Endodermal cell (in vitro differentiated cells): ENCODE measurements around the gene HSPD1. TPM values are rescaled to one million over a fixed set of nuclear protein-coding genes. Genes with fewer than 3 reads are reported as not detected.

Source experiments
- DNase-seq: peaks from one replicate; pipeline ENCODE4 v3.0.0-alpha.2; 2017
- H3K27ac ChIP-seq: 2 replicates; pipeline ENCODE4 v1.5.1; 2013; ENCODE audit warnings: mild to moderate bottlenecking, low read depth, low read length, moderate library complexity
- H3K27me3 ChIP-seq: 2 replicates; pipeline ENCODE4 v1.6.1; 2013; ENCODE audit warnings: mild to moderate bottlenecking, low read length, moderate library complexity; ENCODE audit not compliant: insufficient read depth, control insufficient read depth, poor library complexity, severe bottlenecking
- H3K36me3 ChIP-seq: 2 replicates; pipeline ENCODE4 v1.7.0; 2013; ENCODE audit warnings: mild to moderate bottlenecking, low read length, moderate library complexity; ENCODE audit not compliant: control insufficient read depth, insufficient read depth
- H3K4me1 ChIP-seq: one replicate; pipeline ENCODE4 v1.7.0; 2013; ENCODE audit warnings: low read length; ENCODE audit not compliant: control insufficient read depth, insufficient read depth
- H3K4me3 ChIP-seq: 2 replicates; pipeline ENCODE4 v1.5.1; 2013; ENCODE audit warnings: mild to moderate bottlenecking, low read length, moderate library complexity
- H3K9ac ChIP-seq: 2 replicates; pipeline ENCODE4 v1.6.1; 2013; ENCODE audit warnings: mild to moderate bottlenecking, low read length, moderate library complexity; ENCODE audit not compliant: poor library complexity, severe bottlenecking; ENCODE audit errors: extremely low read depth
- H3K9me3 ChIP-seq: 2 replicates; pipeline ENCODE4 v1.6.1; 2013; ENCODE audit warnings: mild to moderate bottlenecking, low read length, moderate library complexity; ENCODE audit not compliant: control insufficient read depth
- H3K27ac Mint-ChIP-seq: 2 replicates; pipeline ENCODE4 v1.8.0; 2020; ENCODE audit warnings: mixed read lengths
- H3K27me3 Mint-ChIP-seq: 2 replicates; pipeline ENCODE4 v1.8.0; 2021; ENCODE audit warnings: mild to moderate bottlenecking, mixed read lengths; ENCODE audit not compliant: insufficient read depth
- H3K36me3 Mint-ChIP-seq: 2 replicates; pipeline ENCODE4 v1.8.0; 2020; ENCODE audit warnings: low read depth, mixed read lengths
- H3K4me1 Mint-ChIP-seq: 2 replicates; pipeline ENCODE4 v1.8.0; 2020; ENCODE audit warnings: mixed read lengths
- H3K4me3 Mint-ChIP-seq: 2 replicates; pipeline ENCODE4 v1.8.0; 2020; ENCODE audit warnings: mild to moderate bottlenecking, moderate library complexity, mixed read lengths
- H3K9me3 Mint-ChIP-seq: 2 replicates; pipeline ENCODE4 v1.8.0; 2020; ENCODE audit warnings: mild to moderate bottlenecking, mixed read lengths
- WGBS, 2 experiments: methylation state at CpG; one replicate each; pipeline versions ENCODE4 v1.1.5 to v1.1.7; 2013; ENCODE audit warnings: missing lambda C conversion rate in 2 of 2, mixed read lengths in 1 of 2; ENCODE audit not compliant: insufficient coverage in 1 of 2, insufficient read length in 1 of 2; 5-methylcytosine and 5-hydroxymethylcytosine counted together
- total RNA-seq, 2 donors: library from RNA; stranded (reverse); fragmentation: NEBNext Ultra II Directional in 1 of 2; extraction: Animal tissue kit (Norgen Biotek cat#: 25700) in 1 of 2; gene quantifications; 2 replicates in 1 of 2; 3 replicates in 1 of 2; pipeline ENCODE4 v1.2.1, GENCODE V29; 2021
- TF ChIP-seq, protein P1 (sequence below): fragments of 200-600 bp; sonication (generic); conservative IDR thresholded peaks from 2 replicates; pipeline ENCODE4 v1.5.0; 2021; ENCODE audit warnings: antibody characterized with exemption, mild to moderate bottlenecking

HSPD1 gene
- total RNA-seq, 2 donors from 2014 or later: 553 to 588 TPM

DNA sequence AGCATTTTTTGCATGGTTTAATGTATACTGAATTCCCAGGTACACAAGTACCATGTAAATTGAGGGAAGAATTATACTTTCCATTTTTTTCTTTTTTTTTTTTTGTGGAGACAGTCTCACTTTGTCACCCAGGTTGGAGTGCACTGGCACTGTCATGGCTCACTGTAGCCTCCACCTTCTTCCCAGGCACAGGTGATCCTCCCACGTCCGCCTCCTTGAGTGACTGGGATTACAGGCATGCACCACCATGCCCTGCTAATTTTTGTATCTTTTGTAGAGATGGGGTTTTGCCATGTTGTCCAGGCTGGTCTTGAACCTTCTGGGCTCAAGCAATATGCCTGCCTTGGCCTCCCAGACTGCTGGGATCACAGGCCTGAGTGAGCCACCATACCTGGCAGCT, 4.4 kb upstream of the HSPD1 start:
- TF ChIP-seq, protein P1, sequence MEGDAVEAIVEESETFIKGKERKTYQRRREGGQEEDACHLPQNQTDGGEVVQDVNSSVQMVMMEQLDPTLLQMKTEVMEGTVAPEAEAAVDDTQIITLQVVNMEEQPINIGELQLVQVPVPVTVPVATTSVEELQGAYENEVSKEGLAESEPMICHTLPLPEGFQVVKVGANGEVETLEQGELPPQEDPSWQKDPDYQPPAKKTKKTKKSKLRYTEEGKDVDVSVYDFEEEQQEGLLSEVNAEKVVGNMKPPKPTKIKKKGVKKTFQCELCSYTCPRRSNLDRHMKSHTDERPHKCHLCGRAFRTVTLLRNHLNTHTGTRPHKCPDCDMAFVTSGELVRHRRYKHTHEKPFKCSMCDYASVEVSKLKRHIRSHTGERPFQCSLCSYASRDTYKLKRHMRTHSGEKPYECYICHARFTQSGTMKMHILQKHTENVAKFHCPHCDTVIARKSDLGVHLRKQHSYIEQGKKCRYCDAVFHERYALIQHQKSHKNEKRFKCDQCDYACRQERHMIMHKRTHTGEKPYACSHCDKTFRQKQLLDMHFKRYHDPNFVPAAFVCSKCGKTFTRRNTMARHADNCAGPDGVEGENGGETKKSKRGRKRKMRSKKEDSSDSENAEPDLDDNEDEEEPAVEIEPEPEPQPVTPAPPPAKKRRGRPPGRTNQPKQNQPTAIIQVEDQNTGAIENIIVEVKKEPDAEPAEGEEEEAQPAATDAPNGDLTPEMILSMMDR: no peak
- WGBS, 2 experiments: 87% methylated on average over 2 of the region's 2 CpGs; no CpG with 5 or more reads in 1 of the 2 experiments

DNA sequence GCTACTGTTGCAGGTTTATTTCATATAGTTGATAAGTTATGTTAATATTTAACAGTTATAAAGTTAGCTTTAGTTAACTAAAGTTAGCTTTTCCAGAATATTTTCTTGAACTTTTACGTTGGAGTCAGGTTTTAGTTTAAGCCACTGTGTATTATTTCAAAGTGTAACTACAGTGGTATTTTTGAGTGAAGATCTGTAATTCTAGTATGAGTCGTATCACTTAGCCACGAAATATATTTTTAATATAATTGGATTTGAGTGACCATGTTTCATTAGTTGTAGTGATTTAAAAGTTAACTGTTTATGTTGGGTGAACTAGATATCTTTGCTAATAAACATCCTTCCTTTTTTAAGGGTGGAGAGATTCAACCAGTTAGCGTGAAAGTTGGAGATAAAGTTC, 3.0 kb upstream of the HSPD1 start:
- H3K4me1 ChIP-seq: peaks cover 10% of the 10 kb centered on the region
- peak overlapping the region; percentile 97 for H3K4me3 Mint-ChIP-seq
- no peak overlapping the region for H3K27ac Mint-ChIP-seq
- TF ChIP-seq, protein P1: no peak
- WGBS, 2 experiments: 92 to 100% methylated on average over 3 to 4 of the region's 4 CpGs
- H3K27me3 Mint-ChIP-seq: no peaks in the 10 kb centered on the region
- no peak overlapping the region for H3K27ac ChIP-seq
- H3K9me3 Mint-ChIP-seq: no peaks in the 10 kb centered on the region
- H3K27me3 ChIP-seq: no peaks in the 10 kb centered on the region
- peaks cover 45% of the 10 kb centered on the region for H3K36me3 Mint-ChIP-seq
- peaks cover 47% of the 10 kb centered on the region for H3K36me3 ChIP-seq
- peak overlapping the region; percentile 88 for H3K4me3 ChIP-seq
- H3K9me3 ChIP-seq: no peaks in the 10 kb centered on the region
- no peak for DNase-seq
- no peak overlapping the region for H3K9ac ChIP-seq
- peaks cover 22% of the 10 kb centered on the region for H3K4me1 Mint-ChIP-seq

More for the DNA sequence above, 4.4 kb upstream of the HSPD1 start:
- no peaks in the 10 kb centered on the region for H3K27me3 ChIP-seq
- no peaks in the 10 kb centered on the region for H3K9me3 ChIP-seq
- H3K27ac ChIP-seq: no peak overlapping the region
- H3K4me1 ChIP-seq: peaks cover 9% of the 10 kb centered on the region
- no peak for DNase-seq
- H3K27me3 Mint-ChIP-seq: no peaks in the 10 kb centered on the region
- H3K4me3 ChIP-seq: no peak overlapping the region
- peaks cover 15% of the 10 kb centered on the region for H3K4me1 Mint-ChIP-seq
- H3K9ac ChIP-seq: no peak overlapping the region
- H3K36me3 Mint-ChIP-seq: peaks cover 43% of the 10 kb centered on the region
- H3K9me3 Mint-ChIP-seq: no peaks in the 10 kb centered on the region
- peak overlapping the region; percentile 30 for H3K27ac Mint-ChIP-seq
- no peak overlapping the region for H3K4me3 Mint-ChIP-seq
- peaks cover 40% of the 10 kb centered on the region for H3K36me3 ChIP-seq

DNA sequence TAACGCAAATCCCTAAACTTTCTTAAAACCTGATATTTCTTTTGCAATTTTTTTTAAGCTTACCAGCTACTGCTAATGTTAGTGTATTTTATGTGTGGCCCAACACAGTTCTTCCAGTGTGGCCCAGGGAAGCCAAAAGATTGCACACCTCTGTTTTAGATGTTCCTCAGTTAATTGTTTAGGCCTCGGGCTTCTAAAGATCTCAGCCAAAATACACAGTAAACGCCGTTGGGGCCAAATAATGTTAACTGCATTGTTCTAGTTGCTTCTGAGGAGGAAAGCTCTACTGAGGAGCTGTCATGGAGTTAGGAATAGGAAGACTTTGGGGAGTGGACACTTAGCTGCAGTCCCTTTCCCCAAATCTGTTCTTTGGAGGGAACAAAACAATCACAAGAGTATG, 2.6 kb upstream of the HSPD1 start:
- Histone ChIP-seq H3K4me1 (peaks cover 14% of the 10 kb centered on the region), H3K9me3 (no peaks in the 10 kb centered on the region), H3K9ac (no peak overlapping the region), H3K4me3 (peak overlapping the region; percentile 88), H3K27me3 (no peaks in the 10 kb centered on the region), H3K27ac (no peak overlapping the region), H3K36me3 (peaks cover 52% of the 10 kb centered on the region)
- 82 to 87% methylated on average over 3 to 4 of the region's 4 CpGs for WGBS, 2 experiments
- Mint-ChIP-seq H3K27me3 (no peaks in the 10 kb centered on the region), H3K36me3 (peaks cover 50% of the 10 kb centered on the region), H3K4me3 (peak overlapping the region; percentile 97), H3K27ac (peak overlapping the region; percentile 46), H3K9me3 (no peaks in the 10 kb centered on the region), H3K4me1 (peaks cover 27% of the 10 kb centered on the region)
- DNase-seq: no peak
- TF ChIP-seq, protein P1: no peak
